Measurements from ENCODE around the gene KCNK2. TPM values are rescaled to one million over a fixed set of nuclear protein-coding genes. Genes with fewer than 3 reads are reported as not detected.

Gene KCNK2, protein sequence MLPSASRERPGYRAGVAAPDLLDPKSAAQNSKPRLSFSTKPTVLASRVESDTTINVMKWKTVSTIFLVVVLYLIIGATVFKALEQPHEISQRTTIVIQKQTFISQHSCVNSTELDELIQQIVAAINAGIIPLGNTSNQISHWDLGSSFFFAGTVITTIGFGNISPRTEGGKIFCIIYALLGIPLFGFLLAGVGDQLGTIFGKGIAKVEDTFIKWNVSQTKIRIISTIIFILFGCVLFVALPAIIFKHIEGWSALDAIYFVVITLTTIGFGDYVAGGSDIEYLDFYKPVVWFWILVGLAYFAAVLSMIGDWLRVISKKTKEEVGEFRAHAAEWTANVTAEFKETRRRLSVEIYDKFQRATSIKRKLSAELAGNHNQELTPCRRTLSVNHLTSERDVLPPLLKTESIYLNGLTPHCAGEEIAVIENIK
- 4.7 and 5.0 TPM in 2 replicates for total RNA-seq (2014; rRNA removed; shearing (Covaris generic))
- 1.8 and 2.8 TPM in 2 replicates for polyA plus RNA-seq (2015; cell fraction: cytosol; rRNA removed)
- 0.74 and 1.00 TPM in 2 replicates for polyA plus RNA-seq (2015; cell fraction: nucleus; rRNA removed)

DNA sequence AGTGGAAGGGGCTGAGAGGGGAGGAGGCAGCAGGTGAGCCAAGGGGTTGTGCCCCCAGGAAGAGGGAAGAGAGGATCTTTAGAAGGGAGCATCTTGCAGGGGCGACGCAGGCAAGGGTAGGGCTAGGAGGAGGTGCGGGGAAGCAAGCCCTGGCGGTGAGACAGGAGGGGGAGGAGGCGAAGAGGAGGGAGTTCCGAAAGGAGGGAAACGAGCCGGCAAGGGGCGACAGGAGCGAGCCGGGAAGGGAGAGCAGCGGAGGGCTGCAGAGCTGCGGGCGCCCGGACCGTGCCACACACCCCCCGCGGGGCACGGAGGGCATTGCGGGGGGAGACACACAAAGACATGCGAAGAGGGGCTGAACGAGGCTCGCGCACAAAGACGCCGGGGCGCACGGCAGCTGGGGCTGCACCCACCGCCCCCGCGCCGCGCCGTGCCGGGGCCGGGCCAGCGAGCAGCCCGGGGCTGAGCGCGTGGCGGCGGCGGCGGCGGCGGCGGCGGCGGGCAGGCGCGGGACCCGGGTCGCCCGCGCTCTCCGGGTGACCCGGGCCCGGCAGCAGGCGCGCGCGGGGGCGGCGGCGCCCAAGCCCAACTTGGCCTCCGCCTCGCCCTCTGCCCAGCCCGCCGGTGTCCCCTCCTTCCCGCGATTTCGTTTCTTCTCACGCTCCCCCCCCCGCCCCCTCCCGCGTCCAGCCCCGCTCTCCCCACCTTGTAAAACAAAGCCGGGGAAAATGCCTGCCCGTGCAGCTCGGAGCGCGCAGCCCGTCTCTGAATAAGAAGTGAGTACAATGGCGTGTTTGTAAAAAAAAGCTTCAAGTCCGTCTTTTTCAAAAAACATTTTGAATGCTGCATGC lies at the start of gene KCNK2:
Gene KCNK2, plus strand, starts transcription at position 206 of the 851 bp plus-strand sequence. CDS start 649 bp downstream, outside the sequence.
- peak; percentile 8 for DNase-seq (ENCODE audit: low read depth)

DNA sequence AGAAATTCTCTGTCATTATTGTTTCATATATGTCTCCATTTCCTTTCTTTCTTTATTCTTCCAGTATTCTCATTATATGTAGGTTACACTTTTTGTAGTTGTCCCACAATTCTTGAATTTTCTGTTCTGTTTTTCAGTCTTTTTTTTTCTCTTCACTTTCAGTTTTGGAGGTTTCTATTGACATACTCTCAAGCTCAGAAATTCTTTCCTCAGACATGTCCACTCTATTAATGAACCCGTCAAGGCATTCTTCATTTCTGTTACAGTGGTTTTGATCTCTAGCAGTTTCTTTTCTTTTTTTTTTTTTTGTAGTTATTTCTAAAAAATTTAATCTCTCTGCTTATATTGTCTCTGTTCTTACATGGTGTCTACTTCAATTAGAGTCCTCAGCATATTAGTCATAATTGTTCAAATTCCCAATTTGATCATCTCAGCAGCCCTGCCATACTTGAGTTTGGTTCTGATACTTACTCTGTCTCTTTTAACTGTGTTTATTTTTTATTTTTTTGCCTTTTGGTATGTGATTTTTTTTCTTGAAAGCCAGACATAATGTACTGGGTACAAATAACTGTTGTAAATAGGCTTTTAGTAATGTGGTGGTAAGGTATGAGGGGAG lies 49.5 kb upstream of the KCNK2 start:
- no peak for DNase-seq (ENCODE audit: low read depth)

DNA sequence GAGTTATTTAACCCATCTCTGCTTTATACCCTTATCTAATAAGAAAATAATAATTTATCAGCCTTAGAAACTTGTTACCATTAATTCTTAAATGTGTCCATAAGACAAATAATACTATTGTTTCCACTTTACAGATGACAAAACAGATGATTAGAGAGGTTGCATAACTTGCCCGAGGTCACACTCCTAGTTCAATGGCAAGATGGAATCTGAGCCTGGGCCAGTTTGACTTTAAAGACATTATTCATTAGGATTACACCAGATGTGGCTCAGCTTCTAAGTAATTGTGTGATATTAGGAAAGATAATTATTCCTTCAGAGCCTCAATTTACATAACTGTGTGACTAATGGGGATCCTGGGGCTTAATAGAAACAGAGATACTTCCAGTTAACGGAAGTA lies 42.3 kb upstream of the KCNK2 start:
- no peak for DNase-seq (ENCODE audit: low read depth)

DNA sequence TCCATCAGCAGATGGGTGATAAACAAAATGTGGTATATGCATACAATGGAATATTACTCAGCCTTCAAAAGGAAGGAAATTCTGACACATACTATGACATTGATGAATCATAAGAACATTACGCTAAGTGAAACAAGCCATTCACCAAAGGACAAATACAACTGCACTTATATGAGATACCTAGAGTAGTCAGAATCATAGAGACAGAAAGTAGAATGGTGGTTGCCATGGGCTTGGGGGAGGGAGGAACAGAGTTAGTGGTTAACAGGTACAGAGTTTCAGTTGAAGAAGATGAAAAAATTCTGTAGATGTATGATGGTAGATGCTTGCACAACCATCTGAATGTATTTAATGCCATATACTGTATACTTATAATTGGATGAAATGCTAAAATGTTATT lies 39.1 kb upstream of the KCNK2 start:
- DNase-seq (ENCODE audit: low read depth): no peak

DNA sequence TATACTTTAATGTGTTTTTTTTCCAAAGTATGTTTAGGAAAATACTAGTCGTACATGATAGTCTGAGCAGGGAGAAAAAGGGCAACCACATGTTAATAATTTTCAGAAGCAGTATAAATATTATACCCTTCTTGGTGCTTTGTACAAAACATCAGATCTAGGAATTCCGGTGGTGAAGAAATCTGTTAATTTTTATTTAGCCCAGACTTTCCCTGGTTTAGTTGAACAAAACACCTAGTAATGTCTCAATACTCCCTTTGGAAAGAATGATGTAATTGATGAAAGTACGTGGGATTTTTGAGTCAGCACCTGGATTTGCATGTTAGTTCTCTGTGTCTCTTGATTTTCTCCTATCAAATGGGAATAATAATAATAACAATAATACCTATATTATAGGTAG lies 38.4 kb upstream of the KCNK2 start:
- DNase-seq (ENCODE audit: low read depth): no peak

DNA sequence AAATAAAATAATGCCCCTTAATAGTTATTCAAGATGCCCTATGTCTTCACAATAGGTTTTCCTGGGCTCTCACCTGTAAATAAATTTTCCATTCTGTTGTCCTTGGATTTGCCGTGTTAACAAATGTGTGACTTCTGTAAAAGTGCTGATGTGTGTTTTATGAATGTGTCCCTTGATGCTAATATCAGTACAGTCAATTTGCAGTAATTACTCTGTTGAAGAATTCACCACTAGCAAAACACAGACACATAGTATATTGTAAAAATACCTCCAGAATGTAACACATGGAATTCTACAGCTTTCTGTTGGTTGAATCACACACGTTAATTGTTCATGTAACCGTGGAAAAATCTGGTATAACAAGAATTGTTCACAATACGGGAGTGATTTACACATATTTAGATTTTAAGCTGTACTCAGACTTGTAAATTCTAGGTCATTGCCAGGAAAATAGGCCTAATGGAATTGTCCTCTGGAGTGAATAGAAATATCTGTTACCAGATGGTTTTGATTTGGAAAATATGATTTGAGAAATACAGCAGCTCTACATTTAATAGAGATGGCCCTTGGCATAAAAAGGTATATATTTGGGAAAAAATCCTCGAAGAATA lies 36.7 kb upstream of the KCNK2 start:
- DNase-seq (ENCODE audit: low read depth): no peak

DNA sequence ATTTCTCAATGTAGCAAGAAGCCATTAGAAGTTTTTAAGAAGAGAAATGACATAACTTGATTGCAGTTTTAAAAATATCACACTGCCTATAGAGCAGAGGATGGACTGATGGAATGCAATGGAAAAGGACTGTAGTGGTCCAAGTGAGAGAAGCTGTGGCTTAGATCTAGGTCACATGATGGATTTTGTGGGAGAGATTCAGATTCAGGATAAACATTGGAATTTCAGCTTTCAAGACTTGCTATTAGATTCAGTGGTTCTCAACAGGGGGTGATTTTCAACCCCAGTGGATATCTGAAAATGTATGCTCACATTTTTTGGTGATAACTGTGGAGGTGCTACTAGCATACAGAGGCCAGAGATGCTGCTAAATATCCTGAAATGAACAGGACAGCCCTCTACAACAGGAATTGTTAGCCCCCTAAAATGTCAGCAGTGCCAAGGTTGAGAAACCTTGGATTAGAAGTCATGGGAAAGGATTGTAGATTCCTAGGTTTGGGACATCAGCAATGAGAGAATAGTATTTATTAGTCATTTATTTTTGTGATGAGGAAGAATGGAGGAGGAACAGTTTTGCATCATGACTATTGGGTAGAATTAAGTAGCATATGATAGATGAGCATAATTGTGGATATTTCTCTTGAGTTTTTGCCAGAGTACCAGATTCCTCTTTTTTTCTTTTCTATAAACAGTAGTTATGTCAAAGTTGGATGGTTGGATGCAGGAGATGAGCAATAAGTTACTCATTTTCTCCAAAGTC lies 30.1 kb upstream of the KCNK2 start:
- DNase-seq (ENCODE audit: low read depth): peak; percentile 1

DNA sequence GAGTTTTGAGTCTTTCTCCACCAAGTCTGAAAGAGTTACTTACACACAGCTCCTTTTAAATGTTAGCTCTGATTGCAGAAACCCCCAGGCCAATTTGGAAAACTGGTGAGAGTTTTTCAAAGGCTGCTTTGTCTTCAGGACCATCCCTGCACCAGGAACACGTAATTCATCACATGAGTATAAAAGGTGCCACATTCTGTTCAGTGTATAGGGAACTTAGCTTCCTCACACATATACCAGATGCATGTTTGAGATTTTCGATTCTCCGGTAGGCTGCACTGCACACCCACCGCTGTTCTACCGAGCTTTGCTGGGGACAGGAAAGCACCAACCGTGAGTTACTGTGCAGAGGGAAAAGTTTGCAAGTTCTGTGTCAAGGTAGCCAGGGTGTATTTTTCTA lies 28.3 kb upstream of the KCNK2 start:
- DNase-seq (ENCODE audit: low read depth): no peak

DNA sequence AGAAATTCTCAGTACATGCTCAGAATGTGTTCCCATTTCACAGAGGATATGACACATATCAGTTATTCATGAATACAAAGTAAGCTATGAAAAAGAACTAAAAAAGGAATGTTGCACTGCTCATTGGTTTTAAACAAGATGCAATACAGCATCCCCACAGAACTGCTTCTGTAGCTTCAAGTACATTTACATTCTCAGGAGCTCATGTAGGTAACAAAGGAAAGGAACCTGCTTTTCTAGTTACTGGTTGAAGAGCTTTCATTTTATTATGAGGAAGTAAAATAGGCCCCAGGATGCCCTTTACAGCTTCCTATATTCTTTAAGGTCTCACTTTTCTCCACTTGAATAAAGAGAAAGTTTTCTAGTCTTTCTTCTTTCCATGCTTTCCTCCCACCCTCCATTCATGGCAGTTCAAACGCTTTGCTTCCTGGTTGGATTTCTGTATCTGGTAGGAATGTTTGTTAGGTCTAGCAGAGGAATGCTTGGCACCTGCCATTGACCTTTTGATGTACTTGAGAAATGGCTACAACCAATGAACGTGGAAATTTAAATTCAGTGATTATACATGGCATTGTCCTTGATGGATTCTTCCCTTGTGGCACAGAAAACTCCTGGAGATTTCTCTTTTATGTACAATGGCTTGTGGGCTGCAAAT lies 27.1 kb upstream of the KCNK2 start:
- DNase-seq (ENCODE audit: low read depth): peak; percentile 1

DNA sequence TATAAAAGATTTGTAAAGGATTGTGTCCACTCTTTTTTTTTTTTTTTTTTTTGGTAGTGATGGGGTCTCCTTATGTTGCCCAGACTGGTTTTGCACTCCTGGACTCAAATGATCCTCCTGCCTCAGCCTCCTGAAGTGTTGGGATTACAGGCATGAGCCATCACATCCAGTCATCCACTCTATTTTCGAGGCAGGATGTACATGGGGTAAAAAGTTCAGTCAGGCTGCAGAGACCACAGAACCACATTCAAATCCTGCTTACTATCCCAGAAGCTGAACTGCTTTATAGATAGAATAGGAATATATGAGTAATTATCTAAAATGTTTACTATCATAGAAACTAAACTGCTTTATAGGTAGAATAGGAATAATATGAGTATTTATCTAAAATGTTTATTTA lies 26.0 kb upstream of the KCNK2 start:
- peak; percentile 75 for DNase-seq (ENCODE audit: low read depth)

DNA sequence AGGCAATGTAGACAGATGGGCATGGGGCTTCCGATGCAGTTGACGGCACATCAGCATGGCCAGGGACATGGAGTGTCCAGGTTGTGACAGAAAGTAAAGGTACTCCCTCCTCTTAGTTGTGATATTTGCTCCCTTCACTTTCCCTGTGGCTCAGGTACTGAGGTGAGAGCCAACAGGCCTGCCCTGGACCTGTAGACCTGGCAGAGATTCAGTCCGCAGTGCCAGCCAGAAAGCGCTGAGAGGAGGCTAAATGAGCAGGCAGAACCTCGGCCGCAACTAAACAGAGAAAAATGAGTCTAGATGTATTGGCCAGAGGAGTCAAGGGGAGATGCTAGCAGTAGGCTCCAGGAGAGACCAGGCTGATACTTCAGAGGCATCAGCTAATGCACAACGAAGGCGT lies 22.6 kb upstream of the KCNK2 start:
- DNase-seq (ENCODE audit: low read depth): no peak

DNA sequence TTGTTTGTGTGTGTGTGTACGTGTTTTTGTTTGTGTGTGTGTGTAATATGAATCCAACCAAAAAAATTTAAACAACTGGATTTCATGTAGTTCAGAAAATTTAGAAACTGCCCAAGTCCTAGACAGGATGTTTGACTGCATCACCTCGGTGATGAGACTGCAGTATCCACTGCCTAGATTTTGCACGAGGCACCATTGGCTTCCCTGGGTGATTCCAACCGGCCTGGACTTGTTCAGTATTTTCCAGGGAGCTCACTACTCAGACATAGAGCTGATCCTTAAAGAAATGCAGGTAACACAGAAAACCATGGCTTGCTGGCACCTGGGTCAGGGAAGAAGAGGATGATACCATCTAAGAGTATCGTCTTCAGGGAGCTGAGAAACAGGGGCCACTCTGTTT lies 18.2 kb upstream of the KCNK2 start:
- DNase-seq (ENCODE audit: low read depth): no peak

DNA sequence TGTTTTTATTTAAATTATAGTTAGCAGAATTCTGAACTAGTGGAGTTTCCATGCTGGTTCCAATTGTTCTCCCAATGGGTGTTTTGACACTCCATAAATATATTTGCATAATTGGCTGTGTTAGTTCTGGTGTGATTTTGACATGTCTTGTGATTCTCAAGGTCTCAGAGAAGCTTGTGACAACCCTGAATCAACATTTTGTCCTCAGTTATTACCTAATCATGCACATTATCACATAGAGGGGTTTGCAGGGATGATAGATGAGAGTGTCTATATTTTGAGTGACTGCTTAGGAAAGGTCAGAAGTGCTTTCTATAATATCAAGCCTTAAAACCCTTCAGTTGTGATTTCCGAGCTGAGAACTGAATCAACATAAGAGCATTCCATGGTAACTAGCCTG lies 11.5 kb upstream of the KCNK2 start:
- no peak for DNase-seq (ENCODE audit: low read depth)

DNA sequence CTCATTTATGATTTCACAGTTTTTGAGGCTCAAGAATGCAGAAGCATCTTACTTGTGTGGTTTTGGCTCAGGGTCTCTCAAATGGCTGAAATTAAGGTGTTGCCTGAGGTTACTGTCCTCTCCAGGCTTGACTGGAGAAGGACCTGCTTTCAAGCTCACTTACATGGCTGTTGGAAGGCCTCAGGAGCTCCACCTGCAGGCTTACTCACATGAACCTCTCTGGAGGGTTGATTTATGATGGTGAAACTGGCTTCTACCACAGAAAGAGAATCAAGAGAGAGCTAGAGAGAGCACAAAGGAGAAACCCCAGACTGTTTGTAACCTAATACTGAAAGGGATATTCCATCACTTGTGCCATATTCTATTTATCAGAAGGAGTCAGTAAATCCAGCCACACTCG lies 6.2 kb upstream of the KCNK2 start:
- peak; percentile 51 for DNase-seq (ENCODE audit: low read depth)

DNA sequence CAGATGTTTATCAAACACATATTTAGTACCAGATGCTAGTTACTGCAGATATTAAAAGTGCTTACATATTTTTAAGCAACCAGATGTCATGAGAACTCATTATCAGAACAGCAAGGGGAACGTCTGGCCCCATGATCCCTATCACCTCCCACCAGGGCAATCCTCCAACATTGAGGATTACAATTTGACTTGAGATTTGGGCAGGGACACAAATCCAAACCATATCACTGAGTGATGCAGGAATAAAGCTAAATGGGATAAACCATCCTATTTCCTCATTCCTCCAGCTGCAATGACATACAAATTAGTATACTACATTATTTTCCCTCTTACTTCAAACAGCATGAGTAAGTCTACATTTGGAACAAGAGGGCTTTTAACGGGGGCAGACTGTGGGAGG lies 3.1 kb upstream of the KCNK2 start:
- no peak for DNase-seq (ENCODE audit: low read depth)

DNA sequence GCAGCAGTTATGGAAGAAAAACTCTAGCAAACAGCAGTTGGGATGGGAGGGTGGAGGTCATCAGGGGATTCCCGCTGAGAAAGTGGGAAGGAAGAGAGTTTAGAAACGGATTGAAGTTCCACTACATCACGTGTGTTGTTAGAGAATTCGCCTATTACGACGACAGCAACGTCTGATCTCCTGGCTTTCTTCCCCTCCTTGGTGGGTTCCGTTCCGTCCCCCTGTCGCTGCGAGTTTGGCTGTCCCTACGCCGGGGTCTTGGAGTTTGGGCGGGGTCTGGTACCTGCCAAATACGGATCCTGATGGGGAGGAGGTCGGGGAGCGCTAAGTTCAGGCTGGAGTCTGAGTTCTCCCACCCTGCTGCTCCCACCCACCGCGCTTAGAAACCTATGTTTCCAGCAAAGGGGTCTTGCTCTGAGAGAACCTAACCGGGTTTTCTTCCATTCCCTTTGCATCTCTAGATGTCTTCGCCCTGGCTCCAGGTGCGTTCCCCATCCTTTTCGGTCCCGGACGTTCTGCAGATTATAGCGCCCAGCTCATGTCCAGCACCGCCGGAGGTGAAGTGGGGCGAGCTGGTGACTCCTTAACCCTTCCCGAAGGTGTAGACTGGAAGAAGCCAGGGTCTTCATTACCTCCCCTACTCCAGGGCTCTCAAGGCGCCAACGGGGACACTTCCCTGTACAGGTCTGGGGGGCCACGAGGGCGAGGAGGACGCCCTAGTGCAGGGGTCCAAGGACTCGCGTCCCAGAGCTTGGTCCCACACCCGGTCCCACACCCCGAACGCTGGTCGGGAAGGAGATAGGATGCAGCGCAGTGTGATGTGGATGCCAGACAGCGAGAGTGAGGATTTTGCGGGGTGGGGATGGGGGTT lies 641 bp upstream of the KCNK2 start:
- DNase-seq (ENCODE audit: low read depth): no peak

DNA sequence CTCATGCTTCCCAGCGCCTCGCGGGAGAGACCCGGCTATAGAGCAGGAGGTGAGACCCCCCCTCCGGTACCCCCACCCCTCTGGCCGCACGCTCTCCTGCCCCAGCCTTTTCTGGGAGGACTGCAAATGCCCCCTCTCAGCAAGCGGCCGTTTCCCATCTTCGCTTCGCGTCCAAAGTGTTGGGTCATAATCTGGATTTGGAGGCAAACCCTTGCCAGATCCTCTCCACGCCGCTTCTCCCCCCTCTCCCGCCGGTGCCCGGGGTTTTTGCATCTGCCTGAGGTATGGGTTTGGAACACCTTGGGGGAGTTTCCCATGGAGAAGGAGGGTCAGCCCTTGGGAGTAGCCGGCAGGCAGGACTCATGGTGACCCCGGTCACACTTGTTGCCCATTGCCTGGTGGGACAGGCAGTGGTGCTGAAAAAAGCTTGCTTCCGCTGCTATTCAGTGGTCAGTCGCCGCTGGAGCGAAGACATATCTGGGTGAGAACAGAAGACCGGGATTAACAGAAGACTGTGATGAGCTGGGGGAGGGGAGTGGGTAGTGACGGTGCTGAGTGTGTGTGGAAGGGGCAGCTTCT lies 935 bp downstream of the KCNK2 start:
- peak; percentile 3 for DNase-seq (ENCODE audit: low read depth)

DNA sequence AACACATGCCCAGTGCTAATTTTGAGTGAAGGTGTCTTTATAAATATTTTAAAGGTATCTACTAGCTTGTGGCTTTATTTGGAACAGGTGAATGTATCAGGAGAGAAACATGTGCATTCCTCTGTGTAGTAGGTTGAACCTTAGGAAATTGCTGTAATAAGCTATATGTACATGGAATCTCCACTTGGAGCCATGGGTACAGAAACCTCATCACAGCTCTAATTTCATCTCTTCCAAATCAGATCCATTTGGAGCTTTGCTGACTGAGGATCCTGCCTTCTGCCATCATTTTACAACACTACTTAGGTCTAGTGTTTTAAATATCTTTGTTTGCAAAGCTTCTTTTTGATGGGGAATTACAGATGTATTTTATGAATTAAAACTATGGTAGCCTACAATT lies 2.1 kb downstream of the KCNK2 start:
- no peak for DNase-seq (ENCODE audit: low read depth)

DNA sequence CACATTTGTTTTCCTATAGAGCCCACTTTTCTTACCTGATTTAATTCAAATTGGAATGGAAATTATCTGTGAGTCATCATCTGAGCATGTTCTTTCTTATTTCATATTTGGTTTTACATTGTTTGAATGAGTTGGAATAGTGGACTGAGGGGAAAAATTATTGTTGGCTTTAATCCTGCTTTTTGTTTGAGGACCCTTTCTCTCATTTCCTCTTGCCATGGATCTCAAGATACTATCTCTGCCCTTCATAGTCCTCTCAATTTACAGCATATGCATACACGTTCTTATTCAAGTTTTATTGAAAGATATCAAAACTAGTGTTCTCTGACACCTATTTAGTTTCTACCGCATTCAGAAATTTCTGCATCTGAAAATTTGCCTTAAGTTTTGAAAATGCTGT lies 5.1 kb downstream of the KCNK2 start:
- DNase-seq (ENCODE audit: low read depth): no peak

All from HT1080 (cell line).